WI38 (cell line): ENCODE results near the gene IL18RAP.

Source experiments
- H3K4me3 ChIP-seq: 2 replicates; pipeline ENCODE4 v1.5.1; 2011; ENCODE audit warnings: low read depth, mild to moderate bottlenecking, control low read depth, low read length
- CTCF ChIP-seq: IDR thresholded peaks from 2 replicates; pipeline ENCODE4 v1.5.1; 2012; ENCODE audit warnings: low read depth, mild to moderate bottlenecking, control low read depth, low read length

IL18RAP gene

GRCh38 chr2:102484310-102485061, 61.5 kb downstream of the IL18RAP start:
- TF ChIP-seq CTCF = no peak

GRCh38 chr2:102485147-102485785, 62.3 kb downstream of the IL18RAP start:
- no peak overlapping the region for H3K4me3 ChIP-seq
- TF ChIP-seq CTCF = no peak

More at GRCh38 chr2:102484310-102485061, 61.5 kb downstream of the IL18RAP start:
- no peak overlapping the region for H3K4me3 ChIP-seq

GRCh38 chr2:102486941-102487702, 64.2 kb downstream of the IL18RAP start:
- no peak for TF ChIP-seq CTCF

GRCh38 chr2:102487761-102488462, 65.0 kb downstream of the IL18RAP start:
- no peak overlapping the region for H3K4me3 ChIP-seq
- TF ChIP-seq CTCF = no peak

More at GRCh38 chr2:102486941-102487702, 64.2 kb downstream of the IL18RAP start:
- H3K4me3 ChIP-seq = no peak overlapping the region

- H3K4me3 ChIP-seq = no peak overlapping the region
- TF ChIP-seq CTCF = no peak
Observed at GRCh38 chr2:102489646-102490045, 66.7 kb downstream of the IL18RAP start.

- TF ChIP-seq CTCF = no peak
- H3K4me3 ChIP-seq = no peak overlapping the region
Observed at GRCh38 chr2:102492006-102492405, 69.0 kb downstream of the IL18RAP start.
